Measurements from ENCODE around the gene JMJD7.

JMJD7 gene

DNA sequence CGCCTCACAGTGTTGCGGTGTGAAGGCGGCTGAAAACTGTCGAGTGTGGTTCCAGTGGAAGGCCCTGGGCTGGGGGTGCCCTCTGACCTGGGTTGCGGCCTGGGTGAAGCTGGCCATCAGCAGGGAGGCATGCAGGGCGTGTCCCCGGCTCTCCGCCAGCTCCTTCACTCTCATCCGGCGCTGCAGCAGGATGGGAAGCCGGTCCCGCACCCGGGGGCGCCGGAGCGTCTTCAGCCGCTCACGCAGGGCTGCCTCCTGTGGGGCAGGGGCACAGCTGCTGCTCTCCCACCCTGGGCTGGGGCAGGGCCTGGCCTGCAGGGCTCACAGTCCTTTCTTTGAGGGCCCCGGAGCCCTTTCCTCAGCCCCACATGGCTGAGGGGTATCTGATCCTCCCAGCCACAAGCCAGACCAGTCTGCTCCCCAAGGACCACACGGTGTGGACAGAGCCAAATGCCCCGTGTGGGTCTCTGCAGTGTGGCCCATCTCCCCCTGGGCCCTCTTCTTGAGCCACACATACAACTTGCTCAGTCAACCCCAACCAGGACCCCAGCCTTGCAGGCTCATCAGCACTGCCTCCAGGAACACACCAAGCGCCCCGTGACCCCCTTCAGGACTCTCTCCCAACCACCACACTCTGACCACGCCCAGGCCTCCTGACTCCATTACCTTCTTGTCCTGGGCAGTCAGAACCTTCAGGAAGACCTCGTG lies 39.1 kb downstream of the JMJD7 start:
- DNase-seq: no peak

DNA sequence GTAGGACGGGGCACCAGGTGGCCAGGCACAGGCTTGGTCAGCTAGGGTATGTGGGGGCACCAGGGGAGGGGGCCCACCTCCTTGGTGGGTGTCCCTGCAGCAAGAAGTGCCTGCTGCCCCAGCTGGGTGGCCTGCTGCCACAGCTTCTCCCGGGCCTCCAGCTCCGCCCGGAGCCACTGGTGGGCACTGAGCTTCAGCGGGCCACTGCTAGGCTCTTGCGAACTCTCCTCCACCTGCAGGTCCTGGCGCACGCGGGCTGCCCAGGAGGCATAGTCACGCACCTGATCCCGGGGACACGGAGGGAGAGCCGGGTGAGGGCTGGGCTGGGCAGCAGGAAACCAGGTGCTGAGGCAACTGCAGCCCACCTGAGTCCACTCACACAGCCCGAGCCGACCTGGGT lies 40.4 kb downstream of the JMJD7 start:
- DNase-seq: no peak

DNA sequence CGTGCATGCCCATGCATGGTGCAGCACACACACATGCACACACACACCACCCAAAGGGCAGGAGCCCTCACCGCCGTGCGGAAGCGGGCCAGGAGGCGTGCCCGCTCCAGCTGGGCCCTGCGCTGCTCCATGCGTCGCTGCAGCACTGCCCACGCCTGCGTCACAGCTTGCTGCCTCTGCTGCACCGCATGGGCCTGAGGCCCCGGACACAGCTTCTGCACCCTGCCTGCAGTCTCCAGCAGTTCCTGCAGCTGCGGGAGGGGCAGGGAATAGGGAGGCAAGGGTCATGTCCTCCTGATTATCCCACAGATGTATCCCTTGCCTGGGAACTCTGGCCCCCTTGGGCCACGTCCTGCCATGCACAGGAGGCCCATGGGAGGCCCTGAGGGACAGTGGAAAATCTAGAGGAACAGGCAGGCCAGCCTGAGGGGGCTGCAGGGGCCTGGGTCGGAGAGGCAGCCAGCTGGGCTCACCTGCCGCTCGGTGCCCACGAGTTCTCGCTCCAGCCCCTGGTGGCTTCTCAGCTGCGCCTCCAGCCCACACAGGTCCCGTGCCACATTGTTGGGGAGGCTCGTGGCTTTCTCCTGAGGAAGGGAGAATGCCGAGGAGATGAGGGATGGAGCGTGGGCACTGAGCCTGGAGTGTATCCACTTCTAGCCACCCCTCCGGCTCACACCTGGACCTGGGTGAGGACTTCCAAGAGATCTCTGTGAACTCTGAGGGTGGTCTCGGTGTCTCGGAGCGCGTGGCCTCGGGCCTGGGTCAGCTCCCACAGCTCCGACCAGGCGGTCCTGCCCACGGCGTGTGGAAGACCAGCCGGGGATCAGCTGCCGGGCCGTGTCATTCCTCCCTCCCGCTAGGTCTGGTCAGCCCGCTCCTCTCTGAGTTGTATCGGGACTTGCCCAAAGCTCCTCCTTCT lies 42.1 kb downstream of the JMJD7 start:
- DNase-seq: no peak

DNA sequence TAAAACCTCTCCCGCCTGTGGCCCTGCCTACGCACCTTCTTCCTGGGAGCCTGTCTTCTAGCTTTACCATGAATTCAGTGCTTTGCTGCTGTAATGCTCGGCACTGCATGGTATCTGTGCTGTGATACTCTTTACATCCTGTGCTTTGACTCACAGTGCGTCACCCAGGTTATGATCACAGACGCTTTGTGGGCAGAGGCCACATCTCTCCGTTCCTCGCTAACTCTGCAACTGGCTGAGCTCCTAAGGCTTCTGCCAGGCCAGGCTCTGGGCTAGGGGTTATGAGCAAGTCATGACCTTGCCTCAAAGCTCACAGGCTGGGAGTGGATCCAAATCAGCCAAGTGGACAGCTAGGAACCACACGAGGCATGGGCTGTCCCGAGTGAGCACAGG lies 42.8 kb downstream of the JMJD7 start:
- no peak for DNase-seq

DNA sequence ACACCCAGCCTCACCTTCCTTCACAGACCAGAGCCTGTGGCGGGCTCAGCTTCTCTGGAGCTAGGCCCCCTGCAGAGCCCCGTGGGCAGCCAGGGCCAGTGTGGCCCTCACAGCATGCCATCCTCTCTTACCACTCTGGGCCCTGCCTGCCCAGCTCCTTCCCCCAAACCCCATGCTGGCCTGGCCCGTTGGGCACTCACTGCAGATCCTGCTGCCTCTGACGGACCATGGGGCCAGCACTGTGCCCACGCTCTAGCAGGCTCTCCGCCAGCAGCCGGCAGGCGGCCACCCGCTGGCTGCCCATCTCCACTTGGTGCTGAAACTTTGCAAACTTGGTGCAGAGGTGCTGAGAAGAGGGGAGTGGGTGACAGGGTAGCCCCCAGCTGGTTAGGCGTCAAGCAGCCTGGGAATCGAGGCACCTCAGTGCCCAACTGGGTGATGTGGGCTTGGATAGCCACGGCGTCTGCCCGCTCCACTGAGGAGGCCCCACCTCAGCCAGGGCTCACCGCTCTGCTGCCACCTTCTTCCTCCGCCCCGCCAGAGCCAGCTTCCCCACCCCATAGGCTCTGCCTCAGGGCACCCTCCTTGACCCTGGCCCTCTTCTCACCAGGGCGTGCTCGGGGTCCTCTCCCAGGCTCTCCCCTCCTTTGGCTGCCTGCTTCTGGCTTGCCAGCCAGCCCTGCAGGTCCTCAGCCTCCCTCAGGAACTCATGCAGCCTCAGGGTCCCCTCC lies 43.4 kb downstream of the JMJD7 start:
- no peak for DNase-seq

DNA sequence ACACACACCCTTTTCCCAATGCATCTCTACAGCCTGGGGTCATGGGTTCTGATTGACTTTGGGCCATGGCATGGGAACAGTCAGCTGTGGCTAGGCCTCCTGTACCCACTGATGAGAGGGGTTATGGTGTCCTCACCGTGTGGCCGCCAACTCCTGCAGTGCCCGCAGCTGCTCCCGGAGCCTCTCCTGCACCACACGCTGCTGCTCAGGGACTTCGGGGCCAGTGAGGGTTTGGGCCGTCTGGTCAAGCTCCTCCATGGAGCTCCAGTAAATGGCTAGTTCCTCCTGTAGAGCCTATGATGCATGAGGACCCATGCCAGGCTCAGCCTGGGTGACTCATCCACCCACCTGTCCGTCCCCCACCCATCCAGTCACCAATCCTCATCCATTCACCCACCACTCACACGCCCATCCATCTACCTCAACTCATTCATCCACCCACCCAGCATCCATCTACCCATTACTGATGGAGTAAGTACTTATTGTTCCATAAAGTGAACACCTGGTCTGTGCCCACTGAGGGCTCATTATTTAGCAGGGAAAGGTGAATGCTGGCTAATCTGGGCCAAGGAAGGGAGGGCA lies 44.4 kb downstream of the JMJD7 start:
- no peak for DNase-seq

DNA sequence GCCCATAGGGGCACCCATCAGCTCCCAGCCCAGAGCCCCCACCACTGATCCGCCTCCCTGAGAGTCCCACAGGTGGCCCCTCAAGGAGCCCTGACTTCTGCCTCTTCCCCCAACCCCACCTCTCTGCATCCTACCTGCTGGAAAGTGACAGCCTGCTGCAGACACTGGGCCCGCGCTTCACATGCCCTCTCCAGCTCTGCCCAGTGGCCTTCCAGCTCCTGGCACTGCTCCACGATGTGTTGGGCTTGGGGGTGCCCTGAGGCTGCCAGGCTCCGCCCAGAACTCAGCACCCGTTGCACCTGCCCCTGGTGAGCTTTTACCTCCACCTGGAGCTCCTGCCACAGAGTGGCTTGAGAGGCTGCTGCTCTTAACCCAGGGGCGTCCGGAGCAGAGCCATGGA lies 45.8 kb downstream of the JMJD7 start:
- no peak for DNase-seq

DNA sequence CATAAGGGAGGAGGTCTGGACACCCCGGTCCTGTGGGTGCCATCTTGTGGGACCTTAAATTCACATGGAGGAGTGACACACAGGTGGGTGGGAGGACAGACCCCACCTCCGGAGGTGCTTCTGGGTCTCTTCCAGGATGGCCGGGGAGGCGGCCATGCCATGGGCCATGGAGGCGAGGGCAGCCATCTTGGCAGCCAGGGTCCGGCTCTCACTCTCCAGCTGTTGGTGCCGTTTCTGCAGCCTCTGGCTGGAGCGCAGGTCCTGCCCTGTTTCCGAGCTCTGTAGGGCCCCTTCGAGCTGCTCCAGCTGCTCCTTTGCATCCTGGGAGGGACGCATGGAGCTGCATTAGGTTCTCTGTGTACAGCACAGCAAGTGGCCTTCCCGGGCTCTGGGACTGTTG lies 46.8 kb downstream of the JMJD7 start:
- no peak for DNase-seq

DNA sequence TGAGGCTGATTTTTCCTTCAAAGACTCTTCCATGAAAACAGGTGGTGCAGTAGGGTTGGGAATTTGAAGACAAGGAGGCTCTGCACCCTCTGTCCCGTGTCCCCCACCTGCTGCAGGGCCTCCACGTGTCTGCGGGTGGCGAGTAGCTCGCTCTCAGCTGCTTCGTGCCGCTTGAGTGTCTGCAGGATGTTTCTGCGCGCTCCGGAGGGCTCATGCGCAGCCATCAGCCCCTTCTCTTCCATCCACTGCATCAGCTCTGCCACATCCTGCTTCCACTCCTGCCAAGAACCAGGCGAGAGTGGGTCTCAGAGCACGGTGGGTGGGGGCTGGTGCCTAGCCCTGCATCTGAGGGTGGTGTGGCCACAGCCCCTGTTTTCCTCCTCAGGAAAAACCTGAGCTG lies 48.1 kb downstream of the JMJD7 start:
- DNase-seq: no peak

DNA sequence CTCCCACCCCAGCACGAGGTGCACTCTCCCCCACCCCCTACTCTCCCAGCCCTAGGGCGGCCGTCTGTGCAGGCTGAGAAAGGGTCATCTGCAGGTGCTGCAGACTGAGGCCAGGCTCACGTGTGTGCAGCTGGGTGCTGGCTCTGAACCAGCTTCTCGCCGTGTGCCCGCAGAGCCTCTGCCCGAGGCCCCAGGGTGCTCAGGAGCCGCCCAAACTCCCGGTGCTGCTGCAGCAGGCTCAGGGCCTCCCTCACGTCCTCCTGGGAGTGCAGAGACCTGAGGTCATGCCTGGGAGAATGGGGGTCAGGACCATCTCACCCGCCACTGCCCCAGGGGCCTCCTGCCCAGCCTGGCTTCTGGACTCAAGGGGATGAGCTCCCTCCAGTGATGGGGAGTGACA lies 48.8 kb downstream of the JMJD7 start:
- DNase-seq: no peak

DNA sequence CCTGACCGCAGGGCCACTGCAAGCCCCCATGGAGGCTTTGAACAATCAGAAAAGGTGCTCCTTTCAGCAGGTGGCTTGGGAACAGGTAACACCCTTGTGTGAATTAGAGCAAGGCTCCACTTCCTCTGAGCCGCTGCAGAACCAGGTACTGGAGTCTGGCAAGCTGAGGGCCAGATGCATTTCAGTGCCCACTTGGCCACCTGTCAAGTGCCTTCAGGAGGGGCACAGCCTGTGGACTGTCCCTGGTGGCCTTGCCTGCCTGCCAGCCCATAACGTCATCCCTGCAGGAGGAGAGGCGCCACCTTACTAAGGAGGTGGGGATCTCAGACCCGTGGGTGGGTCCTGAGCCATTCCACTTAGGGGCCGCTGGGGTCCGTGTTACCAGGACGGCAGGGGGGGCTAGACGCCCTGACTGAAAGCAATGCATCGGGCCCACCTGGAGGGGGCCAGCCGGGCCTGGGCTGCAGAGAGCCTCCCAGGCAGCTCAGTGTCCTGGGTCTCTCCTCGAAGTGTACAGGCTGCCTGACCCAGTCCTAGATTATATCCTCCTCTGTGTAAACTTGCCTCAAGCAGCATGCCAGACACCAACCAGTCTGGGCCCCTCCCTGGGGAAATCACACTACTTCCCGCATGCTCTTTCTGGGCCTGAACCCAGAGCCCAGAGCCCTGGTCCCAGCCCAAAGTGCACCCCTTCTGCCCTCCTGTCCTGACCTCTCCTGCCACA lies 49.9 kb downstream of the JMJD7 start:
- DNase-seq: no peak

DNA sequence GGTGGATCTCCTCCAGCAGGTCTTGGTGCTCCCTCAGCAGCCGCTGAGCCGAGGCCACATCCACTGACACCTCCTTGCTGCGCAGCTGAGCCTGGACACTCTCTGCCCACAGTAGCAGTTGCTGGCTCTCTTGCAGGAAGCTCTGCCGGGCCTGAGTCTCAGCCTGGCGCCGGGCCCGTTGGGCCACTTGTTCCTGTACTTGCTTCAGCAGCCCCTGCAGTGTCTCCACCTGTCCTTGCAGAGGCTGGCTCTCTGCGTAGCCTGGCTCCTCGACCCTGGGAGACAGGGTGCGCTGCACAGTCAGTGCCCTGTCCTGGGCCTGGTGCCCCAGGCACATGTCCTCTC lies 50.4 kb downstream of the JMJD7 start:
- no peak for DNase-seq

DNA sequence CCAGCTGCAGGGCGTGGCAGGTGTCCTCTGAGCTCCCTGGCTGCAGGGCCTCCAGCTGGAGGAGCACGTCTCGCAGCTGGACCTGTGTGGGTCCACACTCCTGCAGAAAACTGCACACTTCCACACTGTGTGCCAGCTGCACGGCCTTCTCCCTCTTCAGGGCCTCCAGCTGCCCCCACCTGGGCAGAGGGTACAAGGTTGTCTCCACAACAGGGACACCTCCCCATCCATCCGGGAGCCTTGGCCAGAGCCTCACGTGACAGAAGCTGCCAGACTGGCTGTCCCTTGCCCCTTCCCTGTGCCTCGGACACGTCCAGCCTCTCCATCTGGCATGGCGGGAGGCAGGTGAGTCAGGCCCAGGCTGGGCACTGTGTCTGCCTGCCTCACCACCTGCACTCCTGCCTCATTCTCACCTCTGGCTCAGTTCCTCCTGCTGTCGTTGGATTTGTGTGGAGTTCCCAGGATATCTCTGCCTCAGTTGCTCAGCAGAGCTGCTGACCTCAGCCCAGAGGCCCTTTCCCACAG lies 51.5 kb downstream of the JMJD7 start:
- no peak for DNase-seq

DNA sequence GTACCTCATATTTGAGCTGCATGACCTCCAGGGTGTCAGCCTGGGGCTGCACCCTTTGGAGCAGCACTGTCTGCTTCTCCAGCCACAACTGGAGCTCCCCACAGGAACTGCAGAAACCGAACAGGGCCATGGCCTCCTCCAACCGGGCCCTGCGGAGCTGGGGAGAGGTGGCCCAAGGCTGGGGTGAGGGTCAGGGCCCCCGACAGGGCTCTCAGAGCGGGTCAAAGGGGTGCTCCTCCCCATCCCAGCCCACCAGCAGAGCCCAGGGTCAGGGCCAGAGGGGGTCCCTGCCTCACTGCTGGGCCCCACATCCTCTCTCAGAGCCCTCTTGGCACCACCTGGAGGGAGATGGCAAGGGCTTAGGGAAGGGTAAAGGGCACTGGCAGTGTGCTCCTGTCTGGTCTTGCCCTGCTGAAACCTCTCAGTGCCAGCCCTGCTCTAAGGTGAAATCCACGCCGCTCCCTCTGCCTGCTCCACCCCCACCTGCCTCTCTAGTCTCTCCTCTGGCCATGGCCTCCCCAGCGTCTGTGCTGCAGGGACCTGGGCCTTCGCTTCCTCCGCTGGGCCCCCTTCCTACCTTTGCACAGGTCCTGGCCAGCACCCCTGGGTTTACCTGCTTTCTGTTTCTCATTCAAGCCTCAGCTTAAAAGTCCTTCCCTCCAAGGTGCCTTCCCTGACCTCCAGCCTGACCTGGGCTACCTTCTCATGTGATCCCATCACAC lies 52.4 kb downstream of the JMJD7 start:
- no peak for DNase-seq

DNA sequence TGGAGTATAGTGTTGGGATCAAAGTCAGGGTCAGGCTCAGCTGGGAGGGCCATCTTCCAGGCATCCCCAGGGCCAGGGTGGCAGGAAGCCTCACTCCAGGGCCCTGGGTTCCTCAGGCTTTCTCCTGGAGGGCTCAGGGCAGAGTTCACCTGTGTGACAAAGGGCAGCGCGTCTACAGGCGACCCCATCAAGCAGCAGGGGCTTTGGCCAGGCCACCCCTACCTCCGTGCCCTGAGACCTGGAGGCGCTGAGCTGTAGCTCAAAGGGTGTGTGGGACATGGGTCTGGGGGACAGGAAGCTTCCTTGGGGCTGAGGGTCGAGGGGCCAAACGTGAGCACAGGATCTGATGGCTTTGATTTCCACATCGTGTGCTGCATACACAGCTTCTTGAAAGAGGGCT lies 53.2 kb downstream of the JMJD7 start:
- DNase-seq: no peak

DNA sequence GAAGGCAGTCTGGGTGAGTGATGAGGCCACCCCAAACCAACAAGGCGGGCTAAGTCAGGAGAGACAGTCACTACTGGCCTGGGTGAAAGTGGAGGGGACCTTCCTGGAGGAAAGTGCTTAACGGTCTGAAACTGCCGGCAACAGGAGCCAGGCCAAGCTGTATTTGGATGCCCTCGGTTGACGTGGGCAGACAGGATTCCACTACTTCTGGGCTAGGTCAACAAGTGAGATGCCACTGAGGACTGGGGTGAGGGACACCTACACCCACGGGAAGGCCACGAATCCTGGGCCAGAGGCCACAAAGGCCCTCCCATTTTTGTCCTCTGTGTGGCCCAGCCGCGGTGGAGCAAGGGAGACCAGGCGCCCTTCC lies 53.6 kb downstream of the JMJD7 start:
- no peak for DNase-seq

DNA sequence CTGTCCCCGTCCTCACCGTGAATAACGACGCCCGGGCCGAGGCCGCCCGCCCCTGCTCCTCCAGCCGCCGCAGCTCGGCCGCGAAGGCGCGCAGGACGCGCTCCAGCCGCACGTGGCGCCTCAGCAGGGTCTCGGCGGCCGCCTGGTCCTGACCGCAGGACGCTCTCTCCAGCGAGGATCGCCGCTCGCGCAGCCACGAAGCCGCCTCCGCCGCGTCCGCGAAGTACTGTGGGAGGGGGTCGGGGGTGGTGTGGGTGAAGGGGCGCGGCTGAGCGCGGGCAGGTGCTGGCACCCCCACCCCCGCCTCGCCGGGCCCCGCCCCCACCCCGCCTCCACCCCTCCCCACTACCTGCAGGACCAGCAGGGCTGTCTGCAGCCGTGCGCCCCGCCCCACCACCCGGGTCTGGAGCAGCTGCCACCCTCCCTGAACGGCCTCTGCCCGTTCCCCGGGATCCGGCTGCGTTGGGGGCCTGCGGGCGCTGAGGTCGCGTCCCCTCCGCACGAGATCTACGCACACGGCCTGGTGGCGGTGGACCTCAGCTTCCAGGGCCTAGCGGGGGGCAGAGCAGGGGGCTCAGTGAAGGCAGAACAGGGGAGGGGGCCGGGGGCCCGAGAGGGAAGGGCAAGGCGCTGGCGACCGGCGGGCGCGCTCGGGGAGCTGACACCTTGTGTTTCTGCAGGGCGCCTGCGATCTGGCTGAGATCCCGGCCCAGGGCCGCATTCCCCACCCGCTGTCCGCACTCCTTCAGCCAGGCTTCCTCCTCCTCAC lies 54.2 kb downstream of the JMJD7 start:
- DNase-seq: no peak

DNA sequence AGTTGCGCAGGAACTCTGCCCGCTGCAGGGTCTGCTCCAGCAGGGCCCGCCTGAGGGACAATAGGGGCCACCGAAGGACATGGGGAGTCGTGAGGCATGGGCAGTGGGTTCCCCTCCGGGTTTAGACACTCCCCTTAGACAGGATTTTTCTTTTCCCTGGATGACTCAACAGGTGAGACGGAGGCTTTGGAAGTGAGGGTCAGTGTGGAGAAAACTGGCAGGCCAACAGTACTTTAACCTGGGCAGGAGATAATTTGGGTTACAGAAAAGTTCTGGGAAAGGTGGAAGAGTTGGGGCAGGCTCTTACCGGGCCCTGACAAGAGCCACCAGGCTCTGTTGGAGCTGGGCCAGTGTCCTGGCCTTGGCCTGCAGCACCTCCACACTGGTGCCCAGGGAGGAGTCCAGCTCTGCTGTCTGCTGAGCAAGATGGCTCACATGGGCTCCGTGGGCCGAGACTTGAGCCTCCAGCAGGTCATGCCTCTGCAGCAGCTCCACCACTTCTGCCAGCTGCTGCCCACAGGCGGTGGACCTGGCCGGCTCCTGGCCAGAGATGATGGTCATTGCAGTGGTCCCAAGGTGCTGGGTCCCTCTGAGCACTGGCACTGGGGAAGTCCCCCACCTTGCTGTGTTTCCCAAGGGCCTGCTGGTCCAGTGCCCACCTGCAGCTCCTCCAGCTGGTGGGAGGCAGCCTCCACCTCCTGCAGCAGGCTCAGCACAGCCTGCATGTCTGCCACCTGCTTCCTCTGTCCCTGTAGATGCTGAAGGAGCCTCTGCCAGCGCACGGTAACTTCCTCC lies 55.0 kb downstream of the JMJD7 start:
- DNase-seq: peak in 2 of 4 experiments; percentile 23 to 31

DNA sequence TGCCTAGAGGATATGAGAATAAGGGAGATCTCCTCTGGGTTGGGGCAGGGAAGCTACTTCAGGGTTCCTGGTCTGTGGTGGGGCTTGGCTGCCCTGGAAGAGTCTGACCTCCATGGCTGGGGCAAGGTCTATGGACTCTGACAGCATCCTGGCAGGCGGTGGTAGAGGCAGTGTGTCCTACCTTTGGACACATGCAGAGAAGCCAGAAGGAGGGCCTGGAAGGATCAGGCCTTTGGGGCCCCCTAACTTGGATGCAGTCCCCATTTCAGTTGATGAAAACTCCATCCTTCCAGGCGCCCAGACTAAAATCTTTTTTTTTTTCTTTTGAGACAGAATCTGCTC lies 55.6 kb downstream of the JMJD7 start:
- DNase-seq: no peak

DNA sequence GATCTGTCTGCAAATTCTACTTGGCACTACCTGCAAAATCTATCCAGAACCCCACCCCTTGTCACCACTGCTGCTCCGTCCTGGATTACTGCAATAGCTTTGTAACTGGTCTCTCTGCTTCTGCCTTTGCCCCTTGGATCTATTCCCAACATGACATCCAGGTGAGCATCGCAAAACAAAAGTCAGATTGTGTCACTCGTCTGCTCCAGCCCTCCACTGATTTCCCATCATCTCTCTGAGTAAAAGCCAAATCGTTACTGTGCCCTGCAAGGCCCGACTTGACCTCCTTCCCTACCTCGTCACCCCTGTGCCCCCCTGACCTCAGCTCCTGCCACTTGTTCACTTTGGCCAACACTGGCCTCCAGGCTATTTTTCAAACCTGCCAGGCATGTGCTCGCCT lies 56.6 kb downstream of the JMJD7 start:
- no peak for DNase-seq
